Measurements from ENCODE around the gene TREML4. TPM values are rescaled to one million over a fixed set of nuclear protein-coding genes. Genes with fewer than 3 reads are reported as not detected.

TREML4 gene
- total RNA-seq, 1 experiment from 2014 or later: 0.46 TPM

DNA sequence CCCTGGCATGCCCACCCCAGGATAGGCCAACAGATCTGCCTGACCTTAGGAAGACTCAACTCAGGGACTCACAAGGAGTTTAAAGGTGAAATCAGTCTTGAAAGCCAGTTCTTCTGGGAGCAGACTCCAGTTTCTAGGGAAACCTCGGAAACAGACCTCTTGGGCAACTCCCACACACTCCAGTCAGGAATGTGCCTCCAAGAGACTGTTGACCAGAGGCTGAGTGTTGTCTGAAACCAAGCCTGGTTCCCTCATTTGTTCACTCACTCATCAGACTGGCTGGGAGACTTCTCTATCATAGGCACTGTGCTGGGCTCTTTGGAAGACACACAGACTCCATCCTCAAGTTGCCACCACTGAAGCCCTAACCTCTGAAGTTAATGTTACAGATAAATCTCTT is 56.6 kb downstream of the TREML4 start:
- no peak for DNase-seq (ENCODE audit: low spot score)

- peak; percentile 72 for DNase-seq (ENCODE audit: low spot score)
These were observed 58.6 kb downstream of the TREML4 start, which contains the start of gene TREM1 for GRCh38 chr6:41286544-41287346. Gene TREM1 (minus strand): TSS chr6:41286682. CDS start chr6:41286655, 27 bp downstream.

- DNase-seq (ENCODE audit: low spot score): no peak
These were observed 60.0 kb downstream of the TREML4 start for GRCh38 chr6:41288030-41288753.

Other genes starting within 250 kb of the TREML4 start
- 0.25 and 0.27 TPM in 2 replicates for gene UNC5CL, start 189.1 kb upstream of the TREML4 start, total RNA-seq (2014; rRNA removed; shearing (Covaris generic))
- gene TSPO2, start 185.9 kb upstream of the TREML4 start, total RNA-seq (2014; rRNA removed; shearing (Covaris generic)): not detected in 2 replicates
- gene APOBEC2, start 175.1 kb upstream of the TREML4 start, total RNA-seq (2014; rRNA removed; shearing (Covaris generic)): not detected in 2 replicates
- gene OARD1, start 156.0 kb upstream of the TREML4 start, total RNA-seq (2014; rRNA removed; shearing (Covaris generic)): 18.9 and 24.6 TPM in 2 replicates
- gene NFYA, start 155.4 kb upstream of the TREML4 start, total RNA-seq (2014; rRNA removed; shearing (Covaris generic)): 14.0 and 21.6 TPM in 2 replicates
- gene TREML1, start 74.0 kb upstream of the TREML4 start, total RNA-seq (2014; rRNA removed; shearing (Covaris generic)): not detected in 2 replicates
- 0.27 TPM in 1 of 2 replicates, not detected in the other for gene TREM2, start 65.2 kb upstream of the TREML4 start, total RNA-seq (2014; rRNA removed; shearing (Covaris generic))
- gene TREML2, start 27.2 kb upstream of the TREML4 start, total RNA-seq (2014; rRNA removed; shearing (Covaris generic)): 0.10 TPM in 1 of 2 replicates, not detected in the other
- gene TREM1, start 58.3 kb downstream of the TREML4 start, total RNA-seq (2014; rRNA removed; shearing (Covaris generic)): 0.52 TPM in 1 of 2 replicates, not detected in the other
- gene NCR2, start 107.3 kb downstream of the TREML4 start, total RNA-seq (2014; rRNA removed; shearing (Covaris generic)): not detected in 2 replicates